SU-DHL-6 (cell line): ENCODE data around the gene CPLX3.

Source experiments
- H2AFZ ChIP-seq: fragments of 200-600 bp; sonication (generic); 2 replicates; pipeline ENCODE4 v1.6.1; 2014; ENCODE audit warnings: low read depth, mild to moderate bottlenecking, moderate library complexity, mixed read lengths, antibody characterized with exemption, low read length; ENCODE audit not compliant: severe bottlenecking
- H3F3A ChIP-seq: fragments of 200-600 bp; shearing (Covaris generic); 2 replicates; pipeline ENCODE4 v1.6.0; 2016; ENCODE audit warnings: antibody characterized with exemption, mild to moderate bottlenecking; ENCODE audit not compliant: insufficient read depth
- H3K27ac ChIP-seq: fragments of 200-600 bp; sonication (generic); 2 replicates; pipeline ENCODE4 v1.5.1; 2016; ENCODE audit warnings: low read depth, mild to moderate bottlenecking, low read length, moderate library complexity, mixed read lengths
- H3K27me3 ChIP-seq: fragments of 200-600 bp; sonication (generic), shearing (Covaris generic); 2 replicates; pipeline ENCODE4 v1.6.0; 2014; ENCODE audit warnings: mild to moderate bottlenecking, low read length
- H3K36me3 ChIP-seq: fragments of 200-600 bp; sonication (generic); 2 replicates; pipeline ENCODE4 v1.6.1; 2014; ENCODE audit warnings: mild to moderate bottlenecking, low read length, mixed read lengths
- H3K4me2 ChIP-seq: fragments of 300-600, 200-600 bp; shearing (Covaris generic), sonication (generic); 2 replicates; pipeline ENCODE4 v1.6.0; 2014; ENCODE audit warnings: low read length, low read depth, mild to moderate bottlenecking; ENCODE audit not compliant: poor library complexity, severe bottlenecking
- H3K4me3 ChIP-seq: fragments of 200-600 bp; sonication (generic); 2 replicates; pipeline ENCODE4 v1.5.1; 2014; ENCODE audit warnings: antibody characterized with exemption, low read length, mild to moderate bottlenecking, mixed read lengths; ENCODE audit not compliant: insufficient read depth, poor library complexity, severe bottlenecking
- H3K79me2 ChIP-seq: fragments of 200-600 bp; sonication (generic); 2 replicates; pipeline ENCODE4 v1.6.1; 2014; ENCODE audit warnings: mild to moderate bottlenecking, low read length, moderate library complexity; ENCODE audit not compliant: insufficient read depth
- H3K9ac ChIP-seq: fragments of 200-600 bp; sonication (generic); 2 replicates; pipeline ENCODE4 v1.7.0; 2014; ENCODE audit warnings: mild to moderate bottlenecking, low read length
- H3K9me2 ChIP-seq: fragments of 200-600 bp; sonication (generic); replicated peaks from 2 replicates; pipeline ENCODE4 v1.6.1; 2014; ENCODE audit warnings: low read length; ENCODE audit not compliant: insufficient read depth
- H3K9me3 ChIP-seq: fragments of 200-600 bp; sonication (generic); 2 replicates; pipeline ENCODE4 v1.6.1; 2014; ENCODE audit warnings: low read length, mixed read lengths; ENCODE audit not compliant: insufficient read depth
- H4K20me1 ChIP-seq: fragments of 200-600 bp; sonication (generic); 2 replicates; pipeline ENCODE4 v1.6.1; 2014; ENCODE audit warnings: low read depth, mild to moderate bottlenecking, antibody characterized with exemption, low read length, moderate library complexity, mixed read lengths
- CTCF ChIP-seq: fragments of 200-600 bp; sonication (generic); IDR thresholded peaks from one replicate; pipeline ENCODE4 v1.5.1; 2017; ENCODE audit warnings: antibody characterized with exemption, mild to moderate bottlenecking, low read length, moderate library complexity; ENCODE audit not compliant: insufficient read depth, poor library complexity, severe bottlenecking
- EZH2phosphoT487 ChIP-seq: fragments of 200-600 bp; sonication (generic), shearing (Covaris generic); conservative IDR thresholded peaks from 2 replicates; pipeline ENCODE4 v1.6.1; 2018; ENCODE audit warnings: mild to moderate bottlenecking, antibody characterized with exemption, low read length, moderate library complexity, mixed read lengths

CPLX3 gene

GRCh38 chr15:74786551-74787165, 39.8 kb upstream of the CPLX3 start:
- Histone ChIP-seq H3K27ac (peak overlapping the region; percentile 96), H4K20me1 (no peaks in the 10 kb centered on the region)

GRCh38 chr15:74787251-74788041, 39.0 kb upstream of the CPLX3 start:
- H3K9ac ChIP-seq: peak overlapping the region; percentile 99
- H3K4me2 ChIP-seq: peak overlapping the region; percentile 73
- peaks cover 85% of the 10 kb centered on the region for H3K79me2 ChIP-seq
- TF ChIP-seq CTCF (peak; percentile 89), EZH2phosphoT487 (no peak)
- no peaks in the 10 kb centered on the region for H4K20me1 ChIP-seq
- H3K36me3 ChIP-seq: no peaks in the 10 kb centered on the region
- H3K9me2 ChIP-seq: no peaks in the 10 kb centered on the region
- peak overlapping the region; percentile 96 for H3K27ac ChIP-seq
- H2AFZ ChIP-seq: no peak overlapping the region
- peak overlapping the region; percentile 51 for H3K4me3 ChIP-seq
- H3F3A ChIP-seq: peaks cover 88% of the 10 kb centered on the region
- H3K9me3 ChIP-seq: no peaks in the 10 kb centered on the region
- H3K27me3 ChIP-seq: no peaks in the 10 kb centered on the region

More at GRCh38 chr15:74786551-74787165, 39.8 kb upstream of the CPLX3 start:
- Histone ChIP-seq H3K79me2 (peaks cover 79% of the 10 kb centered on the region), H3F3A (peaks cover 88% of the 10 kb centered on the region), H2AFZ (no peak overlapping the region), H3K9me3 (no peaks in the 10 kb centered on the region), H3K9ac (peak overlapping the region; percentile 99), H3K27me3 (no peaks in the 10 kb centered on the region), H3K9me2 (no peaks in the 10 kb centered on the region), H3K36me3 (no peaks in the 10 kb centered on the region), H3K4me2 (peak overlapping the region; percentile 73), H3K4me3 (peak overlapping the region; percentile 37)
- TF ChIP-seq EZH2phosphoT487 (no peak), CTCF (no peak)

GRCh38 chr15:74788042-74788682, 38.3 kb upstream of the CPLX3 start:
- Histone ChIP-seq H3K27ac (peak overlapping the region; percentile 96), H3K4me2 (peak overlapping the region; percentile 73), H2AFZ (no peak overlapping the region), H3F3A (peaks cover 82% of the 10 kb centered on the region), H3K36me3 (no peaks in the 10 kb centered on the region), H4K20me1 (no peaks in the 10 kb centered on the region), H3K4me3 (peak overlapping the region; percentile 51), H3K79me2 (peaks cover 85% of the 10 kb centered on the region), H3K9ac (peak overlapping the region; percentile 77), H3K9me2 (no peaks in the 10 kb centered on the region), H3K9me3 (no peaks in the 10 kb centered on the region), H3K27me3 (no peaks in the 10 kb centered on the region)
- TF ChIP-seq CTCF (peak; percentile 3), EZH2phosphoT487 (no peak)
